Neural progenitor cell (in vitro differentiated cells): ENCODE measurements around the gene PCDH9. TPM values are rescaled to one million over a fixed set of nuclear protein-coding genes. Genes with fewer than 3 reads are reported as not detected.

Experiments used
- DNase-seq: peaks from one replicate; pipeline ENCODE4 v3.0.0-alpha.2; 2016; ENCODE audit warnings: low spot score
- H2AFZ ChIP-seq: fragments of 200-600 bp; sonication (generic); replicated peaks from 2 replicates; pipeline ENCODE4 v1.6.1; 2016; ENCODE audit warnings: antibody characterized with exemption
- H3F3A ChIP-seq: fragments of 200-600 bp; sonication (generic); 2 replicates; pipeline ENCODE4 v1.6.1; 2016; ENCODE audit warnings: antibody characterized with exemption, low read depth
- H3K27ac ChIP-seq: fragments of 200-600 bp; sonication (generic); 2 replicates; pipeline ENCODE4 v1.5.1; 2016; ENCODE audit warnings: mild to moderate bottlenecking
- H3K27me3 ChIP-seq: fragments of 200-600 bp; sonication (generic); 2 replicates; pipeline ENCODE4 v1.6.1; 2016; ENCODE audit warnings: mild to moderate bottlenecking, moderate library complexity
- H3K36me3 ChIP-seq: fragments of 200-600 bp; sonication (generic); 2 replicates; pipeline ENCODE4 v1.5.1; 2016
- H3K4me1 ChIP-seq: fragments of 200-600 bp; sonication (generic); 2 replicates; pipeline ENCODE4 v1.6.1; 2016; ENCODE audit warnings: mixed run types
- H3K4me2 ChIP-seq: fragments of 200-600 bp; sonication (generic); 2 replicates; pipeline ENCODE4 v1.6.1; 2016
- H3K4me3 ChIP-seq: fragments of 200-600 bp; sonication (generic); 2 replicates; pipeline ENCODE4 v1.5.1; 2016
- H3K79me2 ChIP-seq: fragments of 200-600 bp; sonication (generic); 2 replicates; pipeline ENCODE4 v1.6.1; 2016; ENCODE audit warnings: low read depth
- H3K9ac ChIP-seq: fragments of 200-600 bp; sonication (generic); 2 replicates; pipeline ENCODE4 v1.6.1; 2016
- H3K9me3 ChIP-seq: fragments of 200-600 bp; sonication (generic); 2 replicates; pipeline ENCODE4 v1.5.1; 2016; ENCODE audit warnings: low read depth
- H4K20me1 ChIP-seq: fragments of 200-600 bp; sonication (generic); 2 replicates; pipeline ENCODE4 v1.6.1; 2016; ENCODE audit warnings: low read depth
- H3K27ac Mint-ChIP-seq: 3 replicates; pipeline ENCODE4 v1.8.0; 2021; ENCODE audit warnings: mixed read lengths
- H3K27me3 Mint-ChIP-seq: 2 replicates; pipeline ENCODE4 v1.8.0; 2022; ENCODE audit warnings: low read depth, mild to moderate bottlenecking, inconsistent platforms, moderate library complexity, mixed read lengths; ENCODE audit not compliant: insufficient read depth
- H3K36me3 Mint-ChIP-seq: 3 replicates; pipeline ENCODE4 v1.8.0; 2021; ENCODE audit warnings: mixed read lengths
- H3K4me1 Mint-ChIP-seq: 3 replicates; pipeline ENCODE4 v1.8.0; 2021; ENCODE audit warnings: mixed read lengths
- H3K4me3 Mint-ChIP-seq: 3 replicates; pipeline ENCODE4 v1.8.0; 2021; ENCODE audit warnings: mild to moderate bottlenecking, moderate library complexity, mixed read lengths
- H3K9me3 Mint-ChIP-seq: 3 replicates; pipeline ENCODE4 v1.8.0; 2020; ENCODE audit warnings: mixed read lengths
- EZH2 ChIP-seq: fragments of 200-600 bp; sonication (generic); IDR thresholded peaks from 2 replicates; pipeline ENCODE4 v1.6.1; 2017; ENCODE audit warnings: antibody characterized with exemption, mild to moderate bottlenecking, moderate library complexity
- EZH2phosphoT487 ChIP-seq: fragments of 200-600 bp; sonication (generic); IDR thresholded peaks from 2 replicates; pipeline ENCODE4 v1.6.1; 2017; ENCODE audit warnings: antibody characterized with exemption
- total RNA-seq: library from RNA; depleted of rRNA; stranded (reverse); fragments of >200 nt; gene quantifications from 2 replicates; pipeline ENCODE4 v1.2.3, GENCODE V29; 2015; ENCODE audit warnings: low replicate concordance
- TF ChIP-seq, protein P1 (sequence below): fragments of 200-600 bp; sonication (generic); IDR thresholded peaks from 2 replicates; pipeline ENCODE4 v1.5.1; 2017; ENCODE audit warnings: antibody characterized with exemption, mild to moderate bottlenecking

Gene PCDH9
- total RNA-seq, 1 donor from 2014 or later = 0.24 TPM

DNA sequence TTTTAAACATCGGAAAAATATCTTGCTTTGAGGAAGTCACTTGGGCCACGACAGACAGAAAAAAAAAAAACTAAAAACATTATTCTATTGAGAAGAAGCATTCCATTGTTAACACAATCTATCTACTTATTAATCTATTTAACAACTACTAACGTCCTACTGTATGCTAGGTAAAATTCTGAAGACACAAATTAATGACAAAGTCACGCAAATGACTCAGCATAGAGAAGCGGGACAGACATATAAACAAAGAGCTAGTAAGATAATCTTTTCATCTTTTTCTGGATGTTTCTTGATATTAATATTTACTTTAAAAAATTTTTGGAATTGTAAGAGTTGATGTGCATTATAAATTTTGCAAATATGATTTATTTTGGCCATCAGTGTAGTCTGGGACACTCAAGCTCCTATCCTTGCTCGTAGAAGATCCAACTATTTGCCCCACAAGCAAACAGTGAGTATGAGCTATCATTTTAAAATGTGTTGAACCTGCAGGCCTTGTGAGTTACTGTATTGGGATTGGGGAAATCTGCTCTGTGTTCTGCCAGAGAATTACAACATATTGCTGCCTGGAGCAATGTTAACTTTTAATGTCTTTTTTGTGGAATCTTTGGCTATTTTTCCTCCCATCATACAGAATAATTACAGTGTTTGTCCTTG is 109.1 kb downstream of the PCDH9 start:
- Histone ChIP-seq H4K20me1 (no peaks in the 10 kb centered on the region), H3K4me3 (no peak overlapping the region), H3K4me2 (no peak overlapping the region), H3K9me3 (no peaks in the 10 kb centered on the region), H3K27me3 (no peaks in the 10 kb centered on the region), H3F3A (no peaks in the 10 kb centered on the region), H3K79me2 (no peaks in the 10 kb centered on the region), H2AFZ (no peak overlapping the region), H3K9ac (no peak overlapping the region), H3K36me3 (no peaks in the 10 kb centered on the region), H3K4me1 (peaks cover 18% of the 10 kb centered on the region), H3K27ac (no peak overlapping the region)
- peaks cover 31% of the 10 kb centered on the region for H3K4me1 Mint-ChIP-seq
- TF ChIP-seq EZH2 (no peak), EZH2phosphoT487 (no peak)
- TF ChIP-seq, protein P1, sequence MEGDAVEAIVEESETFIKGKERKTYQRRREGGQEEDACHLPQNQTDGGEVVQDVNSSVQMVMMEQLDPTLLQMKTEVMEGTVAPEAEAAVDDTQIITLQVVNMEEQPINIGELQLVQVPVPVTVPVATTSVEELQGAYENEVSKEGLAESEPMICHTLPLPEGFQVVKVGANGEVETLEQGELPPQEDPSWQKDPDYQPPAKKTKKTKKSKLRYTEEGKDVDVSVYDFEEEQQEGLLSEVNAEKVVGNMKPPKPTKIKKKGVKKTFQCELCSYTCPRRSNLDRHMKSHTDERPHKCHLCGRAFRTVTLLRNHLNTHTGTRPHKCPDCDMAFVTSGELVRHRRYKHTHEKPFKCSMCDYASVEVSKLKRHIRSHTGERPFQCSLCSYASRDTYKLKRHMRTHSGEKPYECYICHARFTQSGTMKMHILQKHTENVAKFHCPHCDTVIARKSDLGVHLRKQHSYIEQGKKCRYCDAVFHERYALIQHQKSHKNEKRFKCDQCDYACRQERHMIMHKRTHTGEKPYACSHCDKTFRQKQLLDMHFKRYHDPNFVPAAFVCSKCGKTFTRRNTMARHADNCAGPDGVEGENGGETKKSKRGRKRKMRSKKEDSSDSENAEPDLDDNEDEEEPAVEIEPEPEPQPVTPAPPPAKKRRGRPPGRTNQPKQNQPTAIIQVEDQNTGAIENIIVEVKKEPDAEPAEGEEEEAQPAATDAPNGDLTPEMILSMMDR = no peak
- no peak for DNase-seq
- H3K36me3 Mint-ChIP-seq = peaks cover 2% of the 10 kb centered on the region
- no peaks in the 10 kb centered on the region for H3K27me3 Mint-ChIP-seq
- H3K4me3 Mint-ChIP-seq = no peak overlapping the region
- peak overlapping the region; percentile 36 for H3K27ac Mint-ChIP-seq
- H3K9me3 Mint-ChIP-seq = no peaks in the 10 kb centered on the region

DNA sequence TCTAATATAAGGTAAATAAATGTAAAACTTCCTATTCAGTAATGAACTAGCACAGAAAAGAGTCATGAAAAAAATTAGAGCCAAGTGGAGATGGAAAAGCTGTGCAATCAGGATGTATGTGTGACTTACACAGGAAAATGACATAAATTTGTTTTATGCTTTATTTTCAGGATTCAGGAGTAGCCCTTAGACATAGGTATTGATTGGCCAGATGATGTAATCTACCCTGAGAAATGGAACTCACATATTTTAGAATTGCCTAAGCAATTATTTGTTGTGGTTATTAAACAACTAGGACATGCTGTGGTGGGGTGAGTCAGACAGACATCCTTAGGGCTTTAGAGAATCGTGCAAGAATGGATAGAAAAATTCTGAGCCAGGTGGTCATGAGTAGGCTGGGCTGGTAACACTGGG is 110.6 kb downstream of the PCDH9 start:
- Histone ChIP-seq H3K27me3 (no peaks in the 10 kb centered on the region), H3K27ac (no peak overlapping the region), H3K4me3 (no peak overlapping the region), H3F3A (no peaks in the 10 kb centered on the region), H3K79me2 (no peaks in the 10 kb centered on the region), H3K4me2 (no peak overlapping the region), H4K20me1 (no peaks in the 10 kb centered on the region), H2AFZ (no peak overlapping the region), H3K9ac (no peak overlapping the region), H3K4me1 (peaks cover 18% of the 10 kb centered on the region), H3K36me3 (no peaks in the 10 kb centered on the region), H3K9me3 (no peaks in the 10 kb centered on the region)
- no peak for TF ChIP-seq EZH2phosphoT487
- TF ChIP-seq, protein P1 = no peak
- TF ChIP-seq EZH2 = no peak
- Mint-ChIP-seq H3K27ac (no peak overlapping the region), H3K9me3 (no peaks in the 10 kb centered on the region), H3K4me1 (peaks cover 23% of the 10 kb centered on the region), H3K27me3 (no peaks in the 10 kb centered on the region), H3K36me3 (peaks cover under 1% of the 10 kb centered on the region), H3K4me3 (no peak overlapping the region)
- no peak for DNase-seq

DNA sequence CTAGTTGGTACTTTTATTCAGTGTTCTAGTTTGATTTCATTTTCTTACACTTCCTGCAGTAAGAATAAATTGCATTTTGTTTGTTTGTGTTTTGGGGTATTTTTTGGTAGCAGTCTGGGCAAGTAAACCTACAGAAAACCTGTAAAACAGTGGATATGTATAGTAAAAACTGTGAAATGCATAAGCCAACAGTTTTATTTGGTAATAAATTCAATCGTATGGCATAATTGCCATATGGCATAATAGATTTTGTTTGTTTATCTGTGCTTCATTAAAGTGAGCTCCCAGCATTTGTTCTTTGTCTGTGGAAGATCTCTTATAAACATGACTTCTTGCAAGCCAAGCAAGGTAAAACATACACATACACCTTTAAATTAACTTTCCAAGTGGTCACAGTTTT is 111.9 kb downstream of the PCDH9 start:
- Mint-ChIP-seq H3K27ac (no peak overlapping the region), H3K4me1 (peaks cover 22% of the 10 kb centered on the region), H3K27me3 (no peaks in the 10 kb centered on the region), H3K4me3 (no peak overlapping the region), H3K9me3 (peaks cover 2% of the 10 kb centered on the region), H3K36me3 (no peaks in the 10 kb centered on the region)
- Histone ChIP-seq H2AFZ (no peak overlapping the region), H3K36me3 (no peaks in the 10 kb centered on the region), H3K79me2 (no peaks in the 10 kb centered on the region), H3K4me3 (no peak overlapping the region), H3K9ac (no peak overlapping the region), H3K4me1 (peaks cover 18% of the 10 kb centered on the region), H3K9me3 (no peaks in the 10 kb centered on the region), H3K4me2 (no peak overlapping the region), H3K27me3 (no peaks in the 10 kb centered on the region), H3F3A (no peaks in the 10 kb centered on the region), H4K20me1 (no peaks in the 10 kb centered on the region), H3K27ac (no peak overlapping the region)
- no peak for TF ChIP-seq EZH2
- TF ChIP-seq, protein P1 = no peak
- no peak for TF ChIP-seq EZH2phosphoT487
- DNase-seq = no peak
